ENCODE data around the gene TALDO1. TPM values are rescaled to one million over a fixed set of nuclear protein-coding genes. Genes with fewer than 3 reads are reported as not detected.
A peak's percentile ranks its signal among the peaks of the same experiment; 100 is the strongest.

TALDO1 gene
- total RNA-seq, 1 donor from 2014 or later = 187 TPM

DNA sequence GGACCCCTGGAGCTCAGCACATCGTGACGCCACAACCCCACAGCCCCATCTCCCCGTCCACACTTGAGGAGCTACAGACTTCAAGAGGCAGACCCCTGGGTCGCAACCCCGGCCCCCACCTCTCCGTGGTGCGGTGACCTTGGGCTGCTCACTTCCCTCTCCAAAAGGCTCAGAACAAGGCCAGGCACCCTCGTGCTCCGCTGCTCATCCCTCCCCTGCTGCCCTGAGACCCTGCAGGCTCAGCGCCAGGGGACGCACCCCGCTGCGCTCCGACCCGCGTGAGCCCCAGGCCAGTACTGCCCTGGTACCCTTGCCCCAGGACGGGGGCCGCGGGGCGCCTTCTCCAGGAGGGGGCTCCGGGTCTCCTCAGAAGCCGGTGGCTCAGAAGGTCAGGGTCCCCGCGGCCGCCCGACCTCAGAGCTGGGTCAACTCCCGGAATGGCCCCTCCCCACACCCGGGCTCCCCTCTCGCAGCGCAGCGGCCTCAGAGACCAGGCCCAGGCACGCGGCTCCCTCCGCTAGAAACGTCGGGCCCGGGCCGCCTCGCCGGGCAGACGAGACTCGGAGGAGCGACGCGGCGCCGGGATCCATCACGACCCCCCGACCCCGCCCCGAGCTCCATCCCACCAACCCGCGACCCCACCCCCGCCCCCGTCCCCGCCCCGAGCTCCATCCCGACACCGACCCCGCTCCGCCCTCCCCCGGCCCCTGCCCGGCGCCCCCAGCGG, 29.5 kb downstream of the TALDO1 start:
- DNase-seq (ENCODE audit: low spot score) (no peak), ATAC-seq (peak; percentile 2)
- intact Hi-C loops (cut with DNase I) = no loop called here

DNA sequence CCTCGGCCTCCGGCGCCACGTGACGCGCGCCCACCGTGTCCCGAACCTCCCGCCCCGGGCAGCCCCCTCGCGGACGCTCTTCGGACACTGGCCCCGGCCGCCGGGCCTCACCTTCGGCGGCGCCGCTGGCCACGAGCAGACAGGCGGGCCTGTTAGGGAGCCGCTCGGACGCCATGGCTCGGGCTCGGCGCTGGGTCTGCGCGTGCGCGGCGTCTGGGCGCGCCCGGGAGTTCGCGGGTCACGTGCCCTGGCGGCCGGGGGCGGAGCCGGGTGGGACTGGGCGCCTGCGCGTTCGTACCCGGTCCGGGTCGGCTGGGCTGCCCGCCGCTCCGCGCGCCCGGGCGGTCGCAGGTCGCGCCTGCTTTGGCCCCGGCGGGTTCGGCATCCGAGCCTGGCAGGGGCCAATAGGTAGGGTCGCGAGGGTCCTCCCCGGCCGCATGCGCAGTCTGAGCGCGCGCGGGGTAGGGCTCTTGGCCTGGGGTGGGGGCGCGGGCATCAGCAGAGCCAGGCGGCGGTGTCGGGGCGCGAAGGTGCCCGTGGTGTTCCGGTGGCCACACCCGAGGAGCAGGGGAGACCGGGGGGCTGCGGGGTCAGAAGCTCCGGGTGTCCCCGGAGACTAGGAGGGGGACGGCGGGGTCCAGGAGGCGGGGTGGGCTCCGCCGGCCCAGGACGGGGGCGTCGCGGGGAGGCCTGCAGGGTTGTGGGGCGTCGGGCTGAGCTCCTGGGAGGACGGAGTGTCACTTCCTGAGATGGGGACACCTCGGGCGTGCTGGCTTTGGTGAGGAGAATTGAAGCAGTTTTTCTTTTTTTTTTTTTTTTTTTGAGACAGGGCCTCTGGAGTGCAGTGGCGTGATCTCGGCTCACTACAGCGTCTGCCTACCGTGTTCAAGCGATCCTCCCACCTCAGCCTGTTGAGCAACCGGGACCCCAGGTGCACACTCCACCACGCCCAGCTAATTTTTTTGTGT, 30.3 kb downstream of the TALDO1 start, which contains the start of gene GATD1:
TSS of gene GATD1 (minus strand) at position 200 of the 968 bp plus-strand sequence. CDS start at position 175, 25 bp downstream.
- intact Hi-C loops (cut with DNase I) = no loop called here
- ATAC-seq (peak; percentile 87), DNase-seq (ENCODE audit: low spot score) (peak; percentile 96)

DNA sequence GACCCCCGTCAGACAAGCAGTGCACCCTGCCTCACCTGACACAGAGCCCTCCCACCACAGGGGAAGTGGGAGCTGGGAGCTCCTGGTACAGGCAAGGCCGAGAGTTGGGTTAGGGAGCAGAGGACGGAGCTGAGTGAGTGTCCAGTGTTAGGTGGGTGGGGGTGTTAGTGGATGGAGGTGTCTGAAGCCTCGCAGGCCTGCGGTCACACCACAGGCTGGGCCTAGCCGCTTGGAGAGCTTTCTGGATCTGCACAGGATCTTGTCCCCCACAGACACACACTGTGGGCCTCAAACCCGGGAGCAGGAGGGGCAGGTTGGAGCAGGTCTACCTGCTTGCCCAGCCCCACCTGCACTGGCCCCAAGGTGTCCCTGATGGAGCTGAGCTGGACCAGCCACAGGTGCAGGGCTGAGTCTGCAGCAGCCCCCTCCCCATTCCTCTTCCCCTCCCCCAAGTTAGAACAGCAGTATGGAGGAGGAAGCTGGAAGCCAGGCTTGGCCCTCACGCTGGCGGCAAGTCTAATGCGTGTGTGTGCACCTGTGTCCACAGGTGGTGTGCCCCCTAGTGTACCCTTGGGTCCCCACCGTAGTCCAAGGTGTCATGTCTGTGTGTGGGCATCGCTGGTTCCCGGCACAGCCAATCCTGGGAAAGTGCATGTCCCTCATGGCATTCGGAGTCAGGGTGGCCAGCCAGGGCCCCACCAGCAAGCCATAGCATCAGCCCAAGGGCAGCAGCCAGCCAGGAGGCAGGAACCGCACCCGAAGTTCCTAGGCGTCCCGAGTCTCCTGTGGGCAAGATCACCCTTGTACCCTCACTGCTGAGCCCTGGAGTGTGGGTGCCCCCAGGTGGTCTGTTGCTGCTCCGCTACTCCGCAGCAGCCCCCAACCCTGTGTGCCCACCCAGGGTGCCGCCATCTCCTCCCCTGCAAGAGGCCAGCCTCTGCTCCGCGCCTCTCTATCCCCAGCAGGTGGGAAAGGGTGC, 32.0 kb downstream of the TALDO1 start:
- ATAC-seq = no peak
- intact Hi-C loops (cut with DNase I) = no loop called here
- no peak for DNase-seq (ENCODE audit: low spot score)

DNA sequence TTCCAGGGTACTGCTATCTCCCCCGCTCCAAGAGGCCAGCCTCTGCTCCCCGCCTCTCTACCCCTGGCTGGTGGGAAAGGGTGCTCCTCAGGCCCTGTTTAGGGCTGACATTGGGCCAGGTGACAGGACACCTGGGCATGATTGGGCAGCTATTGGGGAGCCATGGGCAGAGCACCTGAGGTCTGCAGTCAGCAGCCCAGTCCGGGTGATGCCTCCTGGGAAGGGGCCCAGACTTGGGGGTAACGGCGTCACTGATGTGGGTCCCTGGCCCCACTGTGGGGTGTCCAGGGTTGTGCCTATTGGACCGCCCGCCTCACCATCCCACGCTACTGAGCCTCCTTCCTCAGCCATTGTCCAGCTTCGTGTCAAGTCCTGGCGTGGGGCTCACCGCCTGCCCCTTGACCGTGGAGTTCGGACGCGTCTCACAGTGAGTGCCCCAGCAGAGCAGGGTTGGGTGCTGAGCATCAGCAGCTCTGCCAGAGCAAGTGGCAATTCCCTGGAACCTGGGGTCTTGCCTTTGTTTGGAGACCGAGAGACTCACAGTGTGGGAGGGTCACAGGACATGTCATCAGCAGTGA, 32.8 kb downstream of the TALDO1 start:
- no peak for DNase-seq (ENCODE audit: low spot score)
- intact Hi-C loops (cut with DNase I) = no loop called here
- no peak for ATAC-seq

DNA sequence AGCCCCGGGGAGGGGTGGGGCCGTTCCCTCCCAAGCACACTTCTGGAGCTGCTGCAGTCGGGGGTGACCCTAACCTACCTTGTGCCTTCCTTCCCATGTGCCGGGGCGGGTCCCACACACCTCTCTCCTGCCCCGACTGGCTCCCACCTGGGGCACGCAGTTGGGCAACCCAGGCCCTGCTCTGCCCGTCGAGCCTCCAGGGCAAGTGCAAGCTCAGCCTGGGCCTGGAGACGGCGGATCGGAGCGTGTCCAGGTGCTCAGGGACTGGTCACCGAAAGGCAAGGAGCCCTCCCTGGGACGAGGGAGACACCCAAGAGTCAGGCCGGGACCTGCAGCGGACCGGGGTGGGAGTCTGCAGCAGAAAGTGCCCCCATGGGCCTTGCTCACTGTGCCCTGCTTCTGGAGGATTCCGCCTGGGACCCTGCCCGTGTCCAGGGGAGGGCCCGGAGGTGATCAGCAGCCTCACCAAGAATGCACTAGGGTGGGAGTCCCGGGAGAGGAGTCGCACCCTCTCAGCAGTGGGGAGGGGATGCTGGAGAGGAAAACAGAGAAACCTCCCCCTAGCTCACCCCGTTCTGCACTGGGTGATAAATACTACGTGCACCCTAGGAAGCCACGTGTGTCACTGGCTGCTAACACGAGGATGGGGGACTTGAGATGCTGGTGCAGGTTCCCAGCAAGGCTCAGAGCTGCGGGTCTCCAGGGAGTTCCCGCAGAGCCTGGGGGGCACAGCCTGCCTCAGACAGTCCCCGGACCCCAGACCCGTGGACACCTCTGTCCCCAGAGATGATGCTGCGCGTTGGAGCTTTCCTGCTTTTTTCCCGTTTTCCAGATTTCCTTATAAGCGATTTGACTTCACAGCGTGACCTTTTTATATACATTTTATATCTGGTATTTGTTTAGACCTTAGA, 35.3 kb downstream of the TALDO1 start:
- no peak for DNase-seq (ENCODE audit: low spot score)
- no peak for ATAC-seq
- intact Hi-C loops (cut with DNase I) = no loop called here

DNA sequence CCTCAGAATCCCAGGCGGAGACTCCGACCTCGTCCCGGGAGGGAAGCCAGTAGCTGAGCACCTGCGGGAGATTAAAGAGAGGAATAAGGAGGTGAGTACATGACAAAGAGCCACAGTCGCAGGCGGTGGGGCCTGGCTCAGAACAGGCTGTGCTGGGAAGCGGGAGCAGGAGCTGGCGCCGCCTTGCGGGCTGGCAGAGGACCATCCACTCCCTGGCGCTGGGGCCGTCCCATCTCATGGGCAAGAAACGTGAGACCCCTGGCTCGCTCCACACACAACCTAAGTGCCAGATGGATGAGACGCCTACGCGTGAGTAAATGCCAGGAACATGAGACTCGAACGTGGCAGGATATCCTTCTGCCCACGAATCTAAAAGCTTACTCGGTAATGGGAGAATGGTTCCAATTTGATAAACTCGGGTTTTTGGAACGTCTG, 36.3 kb downstream of the TALDO1 start:
- peak; percentile 77 for ATAC-seq
- intact Hi-C loops (cut with DNase I) = no loop called here
- DNase-seq (ENCODE audit: low spot score) = peak; percentile 83

DNA sequence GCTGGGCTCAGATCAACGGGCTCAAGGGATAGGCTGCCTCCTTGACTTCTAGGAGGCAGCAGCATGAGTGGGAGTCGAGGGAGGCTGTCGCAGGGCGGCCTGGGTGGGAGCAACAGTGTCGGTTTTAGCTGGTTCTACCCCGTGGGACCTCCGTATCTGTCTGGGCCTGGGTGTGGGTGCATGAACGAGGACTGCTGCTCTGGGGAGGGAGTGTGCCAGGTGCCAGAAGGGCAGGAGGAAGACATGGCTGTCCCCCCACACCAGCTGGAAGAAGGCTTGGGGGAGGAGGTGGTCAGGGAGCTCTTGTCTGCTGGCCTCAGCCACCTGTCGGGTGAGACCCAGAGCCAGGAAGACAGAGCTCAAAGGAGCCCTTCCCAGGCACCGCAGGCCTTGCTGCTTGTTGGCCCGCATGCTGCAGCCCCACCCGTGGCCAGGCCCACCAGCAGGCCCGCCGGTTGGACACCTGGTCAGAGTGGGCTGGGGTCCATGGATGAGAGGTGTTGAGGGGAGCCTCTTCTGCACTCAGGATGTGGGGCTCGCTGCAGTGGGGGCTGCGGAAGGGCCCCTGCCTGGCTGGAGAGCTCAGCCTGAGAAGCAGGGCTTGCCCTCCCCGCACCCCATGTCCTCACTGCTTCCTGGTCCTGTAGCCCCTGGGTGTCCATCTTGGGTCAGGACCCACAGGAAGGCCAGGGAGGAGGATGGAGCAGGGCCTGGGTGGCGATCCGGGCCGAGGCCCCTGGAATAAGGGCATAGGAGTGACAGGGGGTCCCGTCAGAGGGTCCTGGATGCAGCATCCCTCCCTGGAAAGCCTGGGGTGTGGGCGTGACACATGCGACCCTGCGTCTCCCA, 39.2 kb downstream of the TALDO1 start:
- intact Hi-C loops (cut with DNase I) = no loop called here
- ATAC-seq = no peak
- DNase-seq (ENCODE audit: low spot score) = no peak

DNA sequence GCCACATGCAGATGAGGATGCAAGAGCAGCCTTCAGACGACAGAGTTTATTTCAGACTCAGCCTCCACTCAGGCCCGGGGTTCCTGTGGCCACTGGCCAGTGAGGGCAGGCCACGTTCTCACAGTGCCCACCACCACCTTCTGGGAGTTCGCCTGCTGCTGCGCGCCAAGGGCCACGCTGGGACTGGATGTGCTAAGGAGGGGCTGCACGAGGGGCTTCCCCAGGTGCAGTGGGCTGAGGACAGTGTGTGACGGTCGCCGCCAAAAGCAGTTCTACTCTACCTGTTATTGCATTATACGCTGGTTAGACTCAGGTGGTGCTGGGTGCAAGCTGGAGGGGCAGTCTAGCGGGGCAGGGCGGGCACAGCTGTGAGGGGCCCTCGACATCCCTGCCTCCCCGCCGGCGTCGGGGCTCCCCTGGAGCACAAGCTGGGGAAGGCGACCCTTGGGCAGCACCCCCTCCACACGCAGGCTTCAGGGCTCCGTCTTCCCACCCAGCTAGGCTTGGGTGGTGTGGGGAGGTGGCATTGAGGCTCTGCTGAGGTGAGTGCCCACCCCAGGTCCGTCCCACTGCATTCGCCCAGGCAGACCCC, 39.9 kb downstream of the TALDO1 start:
- ATAC-seq (no peak), DNase-seq (ENCODE audit: low spot score) (no peak)
- intact Hi-C loops (cut with DNase I) = no loop called here

DNA sequence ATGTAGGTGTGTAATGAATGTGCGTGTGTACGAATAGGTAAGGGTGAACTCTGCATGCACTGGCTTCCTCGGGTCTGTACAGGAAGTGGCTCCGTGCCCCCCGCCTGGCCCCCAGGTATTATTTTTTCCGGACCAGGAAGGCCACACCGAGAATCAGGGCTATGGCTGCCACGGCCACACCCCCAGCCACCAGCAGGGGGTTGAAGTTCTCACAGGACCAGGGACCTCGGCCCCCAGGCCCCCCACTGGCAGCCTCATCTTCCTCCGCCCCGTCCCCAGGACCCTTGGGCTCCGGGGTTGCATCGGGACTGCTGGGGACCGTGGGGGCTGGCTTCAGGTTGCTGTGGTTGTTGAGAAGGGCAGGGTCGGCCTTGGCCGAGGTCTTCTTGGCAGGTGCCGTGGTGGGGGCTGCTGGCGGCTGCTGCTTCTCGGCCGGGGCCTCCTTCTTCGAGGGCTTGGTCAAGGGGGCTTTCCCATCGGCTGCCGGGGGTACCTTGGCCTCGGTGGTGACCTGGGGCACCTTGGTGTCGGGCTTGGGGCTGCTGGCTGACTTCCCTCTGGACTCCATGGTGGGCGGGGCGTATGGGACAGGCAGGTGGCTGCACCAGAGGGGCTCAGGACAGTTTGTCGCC, 40.9 kb downstream of the TALDO1 start:
- intact Hi-C loops (cut with DNase I) = no loop called here
- DNase-seq (ENCODE audit: low spot score) (no peak), ATAC-seq (no peak)

DNA sequence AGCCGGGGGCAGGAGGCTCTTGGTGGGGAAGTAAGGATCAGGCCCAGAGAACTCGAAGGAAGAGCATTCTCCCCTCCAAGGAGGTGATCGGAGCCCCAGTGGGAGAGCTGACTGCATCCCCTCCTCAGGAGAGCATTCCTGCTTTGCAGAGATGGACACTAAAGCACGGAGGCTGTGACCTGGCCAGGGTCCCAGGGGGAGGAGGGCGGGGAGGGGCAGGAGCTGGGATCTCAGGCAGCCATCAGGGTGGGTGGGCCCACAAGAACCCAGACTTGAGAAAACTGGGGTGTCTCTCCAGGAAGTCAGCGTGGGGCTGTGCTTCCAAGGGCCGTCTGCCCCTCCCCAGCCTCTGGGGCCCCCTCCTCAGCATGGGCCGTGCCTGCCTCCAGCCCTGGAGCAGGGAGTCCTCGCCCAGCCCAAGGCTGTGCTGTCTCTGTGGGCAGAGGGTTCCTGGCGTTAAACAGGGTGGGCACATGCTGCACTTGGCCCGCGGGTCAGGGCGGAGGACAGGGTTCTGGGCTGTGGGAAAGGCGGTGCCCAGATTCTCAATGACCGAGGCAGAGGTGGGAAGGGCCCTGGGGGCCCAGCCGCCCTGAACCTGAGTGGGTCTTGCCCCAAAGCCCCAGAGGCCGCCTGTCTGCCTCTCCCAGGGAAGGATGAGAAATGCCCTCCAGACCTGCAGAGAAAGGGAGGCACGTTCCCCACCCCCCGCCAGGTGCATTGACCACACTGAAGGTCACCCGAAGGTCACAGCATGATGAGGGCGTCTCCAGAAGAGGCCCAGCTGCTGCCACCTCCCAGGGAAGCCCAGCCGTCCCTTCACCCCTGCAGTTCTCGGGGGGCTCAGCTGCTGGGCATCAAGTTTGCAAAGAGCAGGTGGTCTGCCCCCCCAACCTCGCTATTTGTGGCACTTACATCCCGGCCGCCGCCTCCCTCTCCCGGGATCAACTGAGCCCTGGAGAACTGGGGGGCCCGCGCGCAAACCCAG, 42.0 kb downstream of the TALDO1 start:
- DNase-seq (ENCODE audit: low spot score) (no peak), ATAC-seq (no peak)
- intact Hi-C loops (cut with DNase I) = no loop called here

DNA sequence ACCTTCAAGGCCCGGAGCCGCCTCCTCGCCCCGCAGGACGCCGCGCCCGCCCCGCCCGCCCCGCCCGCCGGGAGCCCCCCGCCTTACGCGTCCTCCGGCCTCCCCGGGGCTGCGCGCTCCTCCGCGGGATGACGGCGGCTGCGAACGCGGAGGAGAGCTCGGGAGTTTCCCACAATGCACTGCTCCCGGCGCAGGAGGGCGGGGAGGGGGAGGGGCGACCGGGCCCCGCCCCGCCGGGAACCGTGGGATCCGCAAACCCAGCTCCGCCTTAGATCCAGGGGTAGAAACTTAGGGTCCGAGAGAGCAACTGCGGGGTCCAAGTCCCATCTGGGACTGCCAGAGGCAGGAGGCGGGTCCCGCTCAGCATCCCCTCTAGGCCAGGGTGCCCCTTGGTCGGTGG, 42.7 kb downstream of the TALDO1 start, which contains the start of gene CEND1:
TSS of gene CEND1 (minus strand) at position 148 of the 400 bp plus-strand sequence. CDS start 1,514 bp downstream, outside the sequence.
- ATAC-seq (no peak), DNase-seq (ENCODE audit: low spot score) (no peak)
- intact Hi-C loops (cut with DNase I) = loop anchor here (10.0 kb wide), 1 partner anchor 125 kb away; no protein-coding TSS in a partner anchor

DNA sequence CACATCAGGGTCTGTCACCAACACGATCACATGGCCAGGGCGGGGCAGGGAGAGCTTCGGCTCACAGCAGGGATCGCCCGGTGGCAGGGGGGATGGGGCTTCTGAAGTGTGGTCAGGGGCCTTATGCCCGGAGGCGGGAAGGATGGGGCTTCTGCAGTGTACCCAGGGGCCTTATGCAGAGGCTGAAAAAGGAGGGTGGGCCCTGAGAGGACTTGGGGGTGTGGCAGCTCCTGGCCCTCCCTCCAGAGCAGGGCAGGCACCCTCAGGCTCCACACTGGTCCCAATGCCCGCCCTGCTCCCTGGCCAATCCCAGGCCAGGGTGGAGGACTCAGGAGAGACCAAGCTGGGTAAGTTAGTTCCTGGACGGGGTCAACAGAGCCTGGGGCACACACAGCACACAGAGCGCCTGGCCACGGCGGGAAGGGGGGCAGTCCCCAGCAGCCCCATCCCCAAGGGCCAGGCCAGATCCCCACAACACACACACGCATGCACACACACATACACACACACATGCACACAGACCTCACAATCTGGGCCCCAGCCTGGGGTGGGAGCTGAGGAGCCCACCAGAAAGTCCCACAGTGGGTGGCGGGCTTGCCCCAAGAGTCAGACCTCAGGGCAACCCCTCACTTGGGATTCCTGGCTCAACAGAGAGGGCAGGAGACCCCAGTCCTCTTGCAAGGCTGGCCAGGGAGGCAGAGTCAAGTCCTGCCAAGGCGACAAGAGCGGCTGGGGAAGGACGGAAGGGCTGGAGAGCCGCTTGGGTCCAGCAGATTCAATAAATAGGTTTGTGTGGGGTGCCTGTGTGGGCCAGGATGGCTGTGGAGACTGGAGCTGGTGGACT, 43.7 kb downstream of the TALDO1 start:
- intact Hi-C loops (cut with DNase I) = loop anchor here (10.0 kb wide), 1 partner anchor 126 kb away; no protein-coding TSS in a partner anchor
- ATAC-seq (peak; percentile 1), DNase-seq (ENCODE audit: low spot score) (no peak)

All from sciatic nerve (tissue), 2 donors.